UCSD-AML1 (cell line): ENCODE results near the gene HMCN2.
"Not testable (repeated sequence)": the region's sequence is repeated elsewhere in the genome, so short reads cannot be mapped to it uniquely, and the experiment has no call there.

Source experiments
- DNase-seq: peaks from one replicate; lab custom pipeline; 2025; ENCODE audit not compliant: unreplicated experiment; lab: John Stamatoyannopoulos, UW

HMCN2 gene

DNA sequence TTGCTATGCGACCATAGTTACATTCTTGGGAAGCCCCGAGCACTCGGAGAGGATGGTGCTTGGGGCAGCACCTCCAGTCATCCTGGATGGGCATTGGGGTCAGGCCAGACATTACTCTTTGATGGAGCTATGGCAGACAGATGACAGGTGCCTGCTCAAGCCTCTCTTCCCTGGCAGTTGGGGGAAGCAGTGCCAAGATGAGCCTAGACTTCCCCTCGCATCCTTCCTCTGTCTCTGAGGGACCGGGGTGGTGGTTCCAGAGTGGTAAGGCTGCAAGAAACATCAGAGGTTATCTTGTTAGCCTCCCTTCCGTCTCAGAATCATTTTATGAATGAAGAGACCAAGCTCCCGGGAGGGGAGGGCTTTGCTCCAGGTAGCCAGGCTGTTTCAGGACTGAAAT lies 2.8 kb upstream of the HMCN2 start:
- no peak for DNase-seq

DNA sequence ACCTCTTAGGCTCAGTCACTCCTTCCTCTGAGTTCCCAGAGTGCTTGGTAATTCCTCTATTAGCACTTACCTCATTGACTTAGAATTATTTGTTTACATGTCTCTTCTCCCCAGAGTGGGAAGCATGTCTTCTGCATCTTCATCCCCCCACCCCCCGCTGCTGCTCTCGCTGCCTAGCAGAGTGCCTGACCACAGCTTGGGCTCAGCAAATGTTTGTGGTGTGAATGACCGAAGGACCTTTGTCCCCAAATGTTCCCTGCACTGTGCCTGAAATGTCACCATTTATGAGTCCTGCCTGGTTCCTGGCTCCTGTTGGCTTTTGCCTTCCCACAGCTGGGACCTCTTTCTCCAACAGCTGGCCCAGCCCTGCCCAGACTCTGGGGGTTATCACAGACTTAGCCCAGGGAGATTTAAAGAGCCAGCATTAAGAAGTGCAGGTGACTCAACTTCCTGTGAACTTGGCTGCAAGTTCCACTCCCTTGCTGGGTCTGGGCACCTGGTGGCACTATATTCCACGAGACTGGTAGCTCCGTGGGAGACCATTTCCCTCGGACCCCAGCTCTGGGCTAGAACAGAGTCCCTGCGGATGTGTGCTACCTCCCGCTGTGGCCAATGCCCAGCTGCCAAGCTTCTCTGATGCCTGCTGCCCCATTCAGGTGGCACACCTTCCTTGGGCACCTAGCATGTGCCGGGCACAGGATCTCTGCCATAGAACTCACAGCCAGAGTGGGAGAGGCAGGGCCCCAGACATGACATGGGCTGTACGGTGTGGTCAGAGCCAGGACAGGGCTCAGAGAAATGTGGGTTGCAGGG lies 1.8 kb upstream of the HMCN2 start:
- peak; percentile 18 for DNase-seq

DNA sequence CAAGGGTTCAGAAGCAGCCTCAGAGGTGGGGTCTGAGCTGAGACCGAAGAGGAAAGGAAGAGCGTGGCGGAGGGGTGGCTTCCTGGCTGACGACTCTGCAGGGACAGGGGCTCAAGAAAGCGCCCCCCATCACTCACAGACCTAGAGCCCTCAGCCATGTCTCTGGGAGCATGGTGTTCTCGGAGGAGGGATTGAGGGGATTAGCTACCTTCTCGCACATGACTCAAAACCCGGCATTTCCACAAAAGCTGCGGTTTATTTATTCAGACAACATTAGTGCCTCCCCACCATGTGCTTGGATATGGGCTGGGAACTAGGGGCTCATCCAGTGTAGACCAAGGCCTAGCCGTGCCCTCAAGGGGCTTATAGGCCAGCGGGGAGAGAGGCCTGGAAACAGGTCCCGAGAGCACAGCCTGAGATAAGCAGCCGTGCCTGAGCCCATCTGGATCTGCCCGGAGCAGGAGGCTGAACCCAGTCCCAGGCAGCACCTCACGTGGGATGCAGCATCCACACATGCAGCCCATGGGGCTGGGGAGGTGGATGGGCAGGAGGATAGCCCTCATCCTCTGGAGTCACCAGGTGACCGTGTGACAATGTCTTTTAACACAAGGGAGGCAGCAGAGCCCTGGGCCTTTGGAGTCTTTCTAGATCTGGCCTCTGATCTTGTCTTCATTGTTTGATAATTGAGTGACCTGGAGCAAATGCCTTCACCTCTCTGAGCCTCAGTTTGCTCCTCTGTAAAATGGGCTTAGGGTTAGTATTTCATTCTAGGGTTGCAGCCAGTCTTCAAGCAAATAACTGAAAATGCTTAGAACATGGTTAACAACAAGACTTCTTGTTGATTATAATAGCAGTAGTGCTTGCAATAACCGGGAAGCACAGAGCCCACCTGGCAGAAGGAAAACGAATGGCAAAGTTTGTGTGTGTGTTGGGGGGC lies 878 bp upstream of the HMCN2 start:
- no peak for DNase-seq

DNA sequence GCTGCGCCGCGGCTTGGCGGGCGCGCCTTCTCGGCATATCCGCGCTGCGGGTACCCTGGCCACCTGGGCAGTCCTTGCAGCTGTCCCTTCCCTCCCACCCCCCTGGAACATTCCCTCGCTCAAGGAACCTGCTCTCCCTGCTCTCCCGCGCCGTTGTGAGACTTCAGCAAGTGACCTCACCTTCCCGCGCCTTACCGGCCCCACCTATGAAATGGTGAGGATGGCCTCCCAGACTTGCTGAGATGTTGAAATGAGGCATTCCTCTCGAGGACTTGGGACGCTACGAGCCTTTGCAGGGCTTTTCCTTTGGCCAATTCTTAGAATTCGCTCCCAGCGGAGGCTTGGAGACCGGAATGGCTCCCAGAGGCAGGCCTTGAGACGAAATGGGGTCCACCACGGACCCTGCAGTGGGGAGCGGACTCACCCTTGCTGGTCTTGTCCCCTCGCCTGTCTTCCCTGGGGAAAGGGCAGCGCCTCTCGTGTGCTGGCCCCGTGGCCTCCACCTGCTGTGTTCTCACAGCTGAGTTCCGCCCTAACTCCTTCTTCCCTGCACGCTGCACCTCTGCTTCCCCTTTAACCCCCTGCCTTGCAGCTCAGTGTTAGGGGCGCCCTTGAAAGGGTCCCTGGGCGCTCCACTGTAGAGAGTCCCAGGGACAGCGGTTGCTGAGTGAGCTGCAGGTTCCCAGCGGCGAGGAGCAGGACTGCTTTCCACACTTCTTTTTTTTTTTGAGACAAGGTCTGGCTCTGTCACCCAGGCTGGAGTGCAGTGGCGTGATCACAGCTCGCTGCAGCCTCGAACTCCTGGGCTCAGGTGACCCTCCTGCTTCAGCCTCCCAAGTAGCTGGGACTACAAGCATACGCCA lies 907 bp downstream of the HMCN2 start:
- DNase-seq: no peak

DNA sequence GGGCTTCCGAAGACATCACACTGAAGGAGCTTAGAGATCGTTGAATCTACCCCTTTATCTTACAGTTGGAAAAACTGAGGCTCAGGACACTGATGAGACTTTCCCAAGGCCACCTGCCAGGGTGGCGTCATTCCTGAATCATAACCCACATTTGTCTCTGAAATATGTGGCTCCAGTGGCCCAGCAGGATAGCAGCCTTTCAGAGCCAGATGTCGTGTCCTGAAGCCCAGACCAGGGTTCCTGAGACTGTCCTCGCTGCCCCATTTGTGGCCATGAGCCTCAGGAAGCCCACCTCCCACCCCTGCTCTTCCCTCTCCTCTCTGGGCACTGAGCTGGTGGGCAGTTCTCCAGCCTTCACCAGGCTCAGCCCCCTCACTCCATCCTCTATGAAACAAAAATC lies 2.4 kb downstream of the HMCN2 start:
- DNase-seq: no peak

DNA sequence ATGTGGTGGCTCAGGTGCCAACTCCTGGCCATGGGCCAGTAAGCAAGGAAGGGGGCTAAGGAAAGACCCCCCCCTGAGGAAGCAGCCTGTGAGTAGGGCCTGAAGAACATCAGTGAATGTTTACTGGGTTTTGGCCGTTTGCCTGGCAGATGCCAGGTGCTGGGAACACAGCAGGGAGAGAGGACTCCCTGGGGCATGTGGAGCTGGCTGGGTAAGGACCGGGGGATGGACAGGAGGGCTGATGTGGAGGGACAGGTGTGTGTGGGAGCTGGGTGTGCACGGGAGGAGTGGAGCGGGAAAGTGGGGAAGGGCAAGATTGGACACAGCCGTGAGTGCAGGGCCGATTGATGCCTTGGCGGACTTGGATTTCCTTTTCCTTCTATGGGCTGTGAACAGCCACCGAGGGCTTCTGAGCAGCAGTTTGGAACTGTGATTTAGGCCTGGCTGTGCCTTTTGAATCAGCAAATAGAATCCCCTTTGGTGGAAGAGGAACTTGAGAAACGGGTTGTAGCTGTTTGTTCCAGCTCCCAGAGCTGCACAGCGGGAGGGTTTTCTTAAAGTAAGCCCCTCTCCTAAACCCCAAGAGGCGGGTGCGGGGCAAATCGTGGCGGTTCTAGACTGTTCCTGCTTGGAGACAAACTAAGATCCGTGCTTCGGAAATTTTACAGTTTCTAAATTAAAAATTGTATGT lies 3.1 kb downstream of the HMCN2 start:
- no peak for DNase-seq

DNA sequence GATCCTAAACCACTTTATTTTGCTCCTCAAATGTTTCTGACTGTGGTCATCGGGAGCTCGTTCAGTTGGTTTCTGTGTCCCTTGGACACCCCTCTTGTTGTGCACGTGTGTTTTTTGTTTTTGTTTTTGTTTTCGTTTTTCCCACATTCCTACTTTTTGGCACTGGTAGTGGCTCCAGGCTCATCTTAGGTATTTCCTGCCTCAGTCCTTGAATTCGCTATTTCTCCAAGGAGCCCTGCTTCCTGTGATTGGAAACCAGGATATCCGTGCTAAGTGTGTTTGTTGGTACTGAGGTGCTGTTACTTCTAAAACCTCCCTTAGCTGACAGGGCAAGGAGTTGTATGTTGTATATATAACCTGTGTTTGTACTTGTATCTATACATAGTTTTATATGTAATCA lies 5.9 kb downstream of the HMCN2 start:
- DNase-seq: no peak

DNA sequence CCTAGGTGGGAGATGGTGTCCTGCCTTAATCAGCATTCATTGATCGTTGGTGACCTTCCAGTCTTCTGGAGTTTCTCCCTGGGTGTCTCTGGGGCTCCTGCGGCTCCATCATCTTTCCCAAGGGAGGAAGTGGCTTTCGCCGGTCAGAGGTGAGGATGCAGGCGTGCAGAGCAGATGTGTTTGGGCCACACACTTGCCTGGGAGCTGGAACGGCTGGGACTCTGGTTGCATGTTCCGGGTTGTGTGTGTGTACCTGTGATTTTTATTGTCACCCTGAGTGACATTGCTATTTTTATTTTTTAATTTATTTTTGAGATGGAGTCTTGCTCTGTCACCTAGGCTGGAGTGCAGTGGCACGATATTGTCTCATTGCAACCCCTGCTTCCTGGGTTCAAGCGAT lies 9.6 kb downstream of the HMCN2 start:
- DNase-seq: no peak

DNA sequence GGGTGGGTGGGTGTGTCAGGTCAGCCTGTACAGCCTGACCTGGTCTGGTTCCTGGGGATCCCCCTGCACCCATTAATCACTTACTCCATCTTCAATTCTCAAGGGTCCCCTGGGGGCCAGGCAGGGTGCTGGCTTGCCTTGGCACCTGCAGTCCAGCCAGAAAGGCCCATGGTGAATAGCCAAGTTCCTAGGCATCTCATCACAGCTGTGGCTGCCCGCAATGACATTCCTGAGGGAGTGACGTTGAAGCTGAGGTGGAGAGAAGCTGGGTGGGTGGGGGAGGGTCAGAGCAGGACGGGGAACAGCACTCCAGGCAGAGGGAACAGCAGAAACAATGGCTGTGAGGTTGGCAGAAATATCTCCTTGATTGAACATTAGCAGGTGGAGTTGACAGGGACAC lies 10.6 kb downstream of the HMCN2 start:
- DNase-seq: no peak

DNA sequence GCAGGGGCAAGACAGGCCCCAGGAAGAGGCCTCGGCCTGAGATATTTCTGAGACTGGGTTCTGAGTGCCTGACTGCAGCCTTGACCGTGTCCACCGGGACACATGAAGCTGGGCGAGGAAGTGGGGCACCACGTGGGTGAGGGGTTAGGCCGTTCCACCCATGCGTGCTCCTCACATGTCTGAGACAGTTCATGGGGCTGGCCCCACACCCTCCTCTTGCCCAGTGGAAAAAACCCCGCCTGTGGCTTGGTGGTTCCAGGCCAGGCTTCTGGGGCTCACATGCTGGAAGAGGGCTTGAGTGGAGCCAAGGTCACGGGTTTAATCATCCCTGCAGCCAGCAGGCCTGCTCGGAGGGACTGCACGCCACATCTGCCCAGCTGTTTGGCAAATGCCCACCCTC lies 11.4 kb downstream of the HMCN2 start:
- no peak for DNase-seq

DNA sequence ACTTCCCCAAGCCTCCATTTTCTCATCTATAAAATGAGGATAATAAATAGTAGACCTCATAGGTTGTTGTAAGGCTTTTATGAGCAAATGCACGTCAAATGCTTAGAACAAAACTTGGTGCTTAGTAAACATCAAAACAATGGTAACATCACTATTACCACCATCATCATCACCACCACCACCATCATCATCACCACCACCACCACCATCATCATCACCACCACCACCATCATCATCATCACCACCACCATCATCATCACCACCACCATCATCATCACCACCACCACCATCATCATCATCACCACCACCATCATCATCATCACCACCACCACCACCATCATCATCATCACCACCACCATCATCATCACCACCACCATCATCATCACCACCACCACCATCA lies 12.0 kb downstream of the HMCN2 start:
- DNase-seq: not testable (repeated sequence)

DNA sequence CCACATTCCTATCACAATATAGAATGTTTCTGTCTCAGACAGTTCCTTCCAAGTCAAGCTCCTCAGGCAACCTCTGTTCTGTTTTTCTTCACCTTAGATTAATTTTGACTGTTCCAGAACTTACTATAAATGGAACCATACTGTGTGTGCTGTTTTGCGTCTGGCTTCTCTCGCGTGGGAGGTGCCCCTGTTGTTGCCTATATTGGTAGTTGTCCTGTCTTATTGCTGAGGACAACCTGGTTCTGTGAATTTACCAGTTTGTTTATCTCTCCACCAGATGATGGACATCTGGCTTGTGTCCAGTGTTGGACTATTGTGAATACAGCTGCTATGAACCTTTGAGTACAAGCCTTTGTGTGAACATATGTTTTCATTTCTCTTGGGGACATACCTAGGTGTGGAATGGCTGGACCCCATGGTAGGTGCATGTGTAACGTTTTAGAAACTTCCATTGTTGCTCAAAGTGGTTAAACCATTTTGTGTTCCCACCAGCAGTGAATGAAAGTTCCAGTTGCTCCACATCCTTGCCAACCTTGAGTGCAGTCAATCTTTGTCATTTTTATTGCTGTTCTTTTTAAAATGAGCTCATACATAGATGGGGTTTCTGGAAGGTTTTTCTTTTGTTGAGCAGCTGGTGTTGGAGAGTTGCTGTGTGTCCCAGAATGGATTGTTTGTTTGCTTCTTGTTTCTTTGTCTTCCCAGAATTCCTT lies 18.1 kb downstream of the HMCN2 start:
- no peak for DNase-seq

DNA sequence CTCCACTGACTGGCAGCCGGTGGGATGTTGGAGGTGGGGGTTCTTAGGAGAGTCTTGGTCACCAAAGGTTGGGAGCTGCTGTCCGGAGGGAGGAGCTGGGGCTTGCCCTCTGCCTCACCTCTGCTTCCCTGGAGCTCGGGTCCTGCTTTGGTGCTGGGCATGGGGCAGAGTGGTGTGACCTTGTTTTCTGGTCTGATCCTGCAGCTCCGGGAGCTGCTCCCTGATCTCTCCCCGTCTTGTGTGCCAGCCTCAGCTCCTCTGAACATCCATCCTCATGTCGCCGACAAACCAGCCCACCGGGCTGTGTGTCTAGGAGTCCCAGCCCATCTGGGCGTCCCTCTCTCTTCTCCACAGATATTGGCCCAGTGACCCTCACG lies 18.7 kb downstream of the HMCN2 start:
- DNase-seq: no peak

DNA sequence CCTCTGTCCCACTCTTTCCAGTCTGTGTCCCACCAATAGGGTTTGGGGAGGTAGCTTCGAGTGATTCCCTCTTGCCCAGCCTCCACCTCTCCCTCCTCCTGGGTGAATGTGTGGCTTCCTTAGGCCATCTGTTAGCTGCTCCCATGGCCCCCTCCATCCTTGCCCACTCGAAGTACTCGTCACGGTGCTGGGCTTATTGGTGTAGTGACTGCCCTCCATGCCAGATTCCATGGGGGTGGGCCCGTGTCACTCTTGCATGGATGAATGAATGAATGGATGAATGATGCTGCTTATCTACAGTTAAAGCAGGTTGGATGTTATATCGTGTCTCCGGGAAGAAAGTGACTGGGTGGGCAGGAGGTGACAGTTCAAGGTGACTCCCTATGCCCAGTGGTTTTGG lies 19.1 kb downstream of the HMCN2 start:
- DNase-seq: no peak

DNA sequence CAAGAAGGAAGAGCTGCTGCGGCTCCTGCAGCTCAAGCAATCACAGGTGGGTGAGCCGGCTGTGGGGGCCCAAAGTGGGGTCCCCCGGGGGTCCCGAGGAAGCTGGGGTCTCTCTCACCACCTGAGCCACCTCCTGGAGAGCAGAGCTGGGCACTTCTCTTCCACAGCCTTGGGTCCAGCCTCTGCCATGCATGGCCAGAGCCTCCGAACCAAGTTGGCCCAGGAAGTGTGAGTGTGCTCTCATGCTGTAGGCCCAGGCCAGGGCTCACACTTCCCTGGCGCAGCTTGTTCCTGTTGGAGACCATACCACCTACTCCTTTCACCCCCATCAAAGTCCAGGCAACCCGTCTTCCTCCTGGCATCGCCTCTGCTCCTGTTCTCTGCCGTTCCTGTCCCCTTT lies 19.7 kb downstream of the HMCN2 start:
- no peak for DNase-seq

DNA sequence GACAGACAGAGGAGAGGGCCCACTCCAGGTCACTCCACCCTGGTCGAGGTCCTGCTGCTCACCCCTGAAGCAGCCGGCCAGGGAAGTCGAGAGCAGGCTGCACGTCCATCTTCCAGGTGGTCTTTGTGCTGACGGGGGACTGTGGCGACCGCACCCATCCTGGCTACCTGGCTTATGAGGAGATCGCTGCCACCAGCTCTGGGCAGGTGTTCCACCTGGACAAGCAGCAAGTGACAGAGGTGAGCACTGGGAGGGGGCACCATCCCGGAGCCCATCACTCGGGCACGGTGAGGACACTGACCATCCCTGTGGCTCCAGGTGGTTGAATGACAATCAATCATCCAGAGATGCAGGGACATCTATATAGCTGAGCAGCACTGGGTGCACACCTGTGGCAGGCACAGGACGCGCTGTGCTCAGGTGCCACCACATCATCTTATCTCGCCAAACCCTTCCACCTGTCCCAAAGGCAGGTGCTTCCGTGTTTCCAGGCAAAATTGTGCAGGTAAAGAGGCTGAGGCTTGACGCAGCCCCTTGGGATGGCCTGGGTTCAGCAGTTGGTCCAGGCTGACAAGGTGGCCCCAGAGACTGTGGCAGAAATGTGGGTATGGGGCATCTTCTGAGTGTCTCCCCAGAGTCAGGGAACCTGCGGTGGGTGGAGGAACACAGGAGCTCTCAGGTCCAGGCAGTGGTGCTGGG lies 20.7 kb downstream of the HMCN2 start:
- no peak for DNase-seq

DNA sequence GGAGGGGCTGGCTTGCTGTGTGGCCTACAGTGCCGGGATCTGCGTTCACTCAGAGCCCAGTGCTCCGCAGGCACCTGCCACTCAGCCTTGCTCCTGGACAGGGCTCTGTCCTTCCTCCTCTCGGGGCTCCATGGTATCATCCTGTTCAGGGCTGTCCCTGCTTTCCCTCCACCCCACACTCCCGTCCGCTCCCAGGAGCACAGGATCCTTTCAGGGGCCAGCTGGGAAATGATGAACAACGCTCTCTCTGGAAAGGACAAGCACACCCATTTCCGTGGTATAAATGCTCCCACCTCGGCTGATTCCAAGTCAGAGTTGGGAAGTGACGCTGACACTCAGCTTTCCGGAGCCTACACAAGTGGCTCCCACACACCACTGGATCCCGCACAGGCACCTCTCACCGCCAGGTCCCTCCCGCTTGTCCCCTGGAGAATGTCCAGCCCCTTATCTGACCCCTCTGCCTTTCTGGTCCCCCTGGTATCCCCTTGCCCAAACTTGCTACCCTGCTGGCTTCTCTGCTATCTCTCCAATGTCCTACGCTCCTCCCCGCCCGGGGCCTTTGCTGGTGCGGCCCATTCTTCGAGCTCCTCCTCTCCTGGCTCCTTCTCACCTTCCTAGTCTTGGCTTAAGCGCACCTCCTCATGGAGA lies 21.3 kb downstream of the HMCN2 start:
- no peak for DNase-seq

DNA sequence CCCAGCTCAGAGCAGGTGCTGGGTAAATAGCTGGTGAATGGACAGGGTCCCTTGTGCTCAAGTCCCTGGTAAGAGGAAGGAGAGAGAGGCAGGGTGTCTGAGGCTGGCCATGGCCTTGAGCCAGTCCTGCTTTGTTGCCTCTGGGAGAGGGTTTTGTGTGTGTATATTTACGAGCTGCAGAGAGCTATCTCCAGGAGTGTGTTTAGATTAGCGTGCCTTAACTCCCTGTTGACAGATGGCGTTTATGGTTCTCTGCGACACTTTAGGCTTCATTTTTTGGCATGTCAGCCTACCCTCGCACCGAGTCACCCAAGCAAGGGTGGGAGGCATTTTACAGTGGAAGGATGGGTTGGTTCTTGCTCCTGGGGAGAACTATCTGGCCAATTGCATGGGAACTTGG lies 22.2 kb downstream of the HMCN2 start:
- no peak for DNase-seq

DNA sequence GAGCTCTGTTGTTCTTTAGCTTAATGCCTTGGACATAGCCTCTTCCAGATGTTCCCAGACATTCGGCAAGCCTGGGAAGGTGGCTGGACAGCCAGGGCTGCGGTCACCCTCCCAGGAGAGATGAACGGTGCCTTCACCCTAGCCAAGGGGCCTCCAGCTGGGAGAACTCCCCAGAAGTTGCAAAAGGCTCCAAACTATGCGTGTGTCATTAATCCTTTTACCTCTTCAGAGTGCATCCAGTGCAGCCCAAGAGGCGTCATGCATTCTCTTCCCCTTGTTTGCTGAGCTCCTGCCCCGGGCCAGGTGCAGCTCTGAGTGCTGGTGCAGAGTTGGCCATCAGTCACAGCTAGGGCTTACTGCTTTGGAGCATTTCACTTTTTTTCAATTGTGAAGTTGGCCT lies 22.8 kb downstream of the HMCN2 start:
- no peak for DNase-seq
